HG03460 (cell line): ENCODE data around the gene RNF180.

Source experiments
- ATAC-seq: cut with Tn5 transposase; IDR thresholded peaks from one replicate; pipeline ENCODE4 v1.9.1; 2021; ENCODE audit not compliant: unreplicated experiment

RNF180 gene, protein sequence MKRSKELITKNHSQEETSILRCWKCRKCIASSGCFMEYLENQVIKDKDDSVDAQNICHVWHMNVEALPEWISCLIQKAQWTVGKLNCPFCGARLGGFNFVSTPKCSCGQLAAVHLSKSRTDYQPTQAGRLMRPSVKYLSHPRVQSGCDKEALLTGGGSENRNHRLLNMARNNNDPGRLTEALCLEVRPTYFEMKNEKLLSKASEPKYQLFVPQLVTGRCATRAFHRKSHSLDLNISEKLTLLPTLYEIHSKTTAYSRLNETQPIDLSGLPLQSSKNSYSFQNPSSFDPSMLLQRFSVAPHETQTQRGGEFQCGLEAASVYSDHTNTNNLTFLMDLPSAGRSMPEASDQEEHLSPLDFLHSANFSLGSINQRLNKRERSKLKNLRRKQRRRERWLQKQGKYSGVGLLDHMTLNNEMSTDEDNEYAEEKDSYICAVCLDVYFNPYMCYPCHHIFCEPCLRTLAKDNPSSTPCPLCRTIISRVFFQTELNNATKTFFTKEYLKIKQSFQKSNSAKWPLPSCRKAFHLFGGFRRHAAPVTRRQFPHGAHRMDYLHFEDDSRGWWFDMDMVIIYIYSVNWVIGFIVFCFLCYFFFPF

GRCh38 chr5:64165500-64166200 lies at the start of gene RNF180:
RNF180 (plus strand) TSS chr5:64165843; CDS start chr5:64200808, 34,965 bp downstream.
- ATAC-seq, result peak; percentile 43

DNA sequence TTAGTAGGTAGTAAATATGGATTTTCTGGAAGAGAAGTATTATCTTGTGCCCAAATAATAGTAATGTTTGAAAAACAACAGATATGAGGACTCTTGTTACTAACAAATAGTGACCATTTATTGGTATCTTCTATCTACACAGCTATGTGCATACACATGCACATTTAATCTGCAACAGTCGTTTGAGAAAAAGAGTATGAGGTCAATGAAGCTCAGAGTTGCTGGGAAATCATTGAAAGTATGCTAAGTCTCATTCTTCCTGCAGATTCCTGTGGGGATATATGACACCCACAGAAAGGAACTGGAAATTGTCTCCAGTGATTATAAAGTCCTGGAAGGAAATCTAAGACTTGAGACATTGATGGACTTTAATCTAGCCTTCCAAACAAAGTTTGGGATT lies 40.1 kb upstream of the RNF180 start:
- ATAC-seq, result no peak

DNA sequence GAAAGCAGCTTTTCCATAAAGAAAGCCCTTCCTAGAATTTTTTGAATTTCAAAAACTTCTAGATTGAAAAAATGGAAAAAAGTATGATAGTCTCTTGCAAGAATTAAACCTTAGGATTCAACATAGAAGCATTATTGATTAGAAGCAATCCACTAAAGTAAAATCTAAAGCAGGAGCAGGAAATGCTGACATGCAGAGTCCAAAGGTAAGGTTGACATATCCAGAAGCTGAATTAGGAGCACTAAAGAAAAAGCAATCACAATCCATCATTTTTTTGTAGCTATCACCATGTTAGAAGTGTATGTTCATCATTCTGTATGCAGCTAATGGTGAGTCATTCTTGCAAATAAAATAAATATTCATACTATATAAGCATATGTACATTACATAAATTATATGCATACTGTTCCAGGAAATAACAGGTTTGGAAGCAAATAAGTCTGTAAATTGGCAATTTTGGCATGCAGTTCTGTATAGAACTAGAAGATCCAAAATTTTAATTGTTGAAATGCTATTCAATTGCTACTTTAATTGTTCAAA lies 39.4 kb upstream of the RNF180 start:
- ATAC-seq, result no peak

DNA sequence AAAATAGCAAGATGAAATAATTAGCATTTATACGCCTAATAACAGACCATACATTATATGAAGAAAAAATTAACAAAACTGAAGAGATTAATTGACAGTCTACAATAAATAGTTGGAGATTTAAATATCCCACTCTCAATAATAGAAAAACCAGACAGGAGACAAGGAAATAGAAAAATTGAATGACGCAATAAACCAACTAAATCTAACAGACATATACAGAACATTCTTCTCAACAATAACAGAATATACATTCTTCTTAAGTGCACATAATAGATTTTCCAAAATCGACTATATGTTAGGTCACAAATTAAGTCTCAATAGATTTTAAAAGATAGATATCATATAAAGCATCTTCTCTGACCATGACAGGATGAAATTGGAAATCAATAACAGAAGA lies 25.6 kb upstream of the RNF180 start:
- no peak for ATAC-seq

DNA sequence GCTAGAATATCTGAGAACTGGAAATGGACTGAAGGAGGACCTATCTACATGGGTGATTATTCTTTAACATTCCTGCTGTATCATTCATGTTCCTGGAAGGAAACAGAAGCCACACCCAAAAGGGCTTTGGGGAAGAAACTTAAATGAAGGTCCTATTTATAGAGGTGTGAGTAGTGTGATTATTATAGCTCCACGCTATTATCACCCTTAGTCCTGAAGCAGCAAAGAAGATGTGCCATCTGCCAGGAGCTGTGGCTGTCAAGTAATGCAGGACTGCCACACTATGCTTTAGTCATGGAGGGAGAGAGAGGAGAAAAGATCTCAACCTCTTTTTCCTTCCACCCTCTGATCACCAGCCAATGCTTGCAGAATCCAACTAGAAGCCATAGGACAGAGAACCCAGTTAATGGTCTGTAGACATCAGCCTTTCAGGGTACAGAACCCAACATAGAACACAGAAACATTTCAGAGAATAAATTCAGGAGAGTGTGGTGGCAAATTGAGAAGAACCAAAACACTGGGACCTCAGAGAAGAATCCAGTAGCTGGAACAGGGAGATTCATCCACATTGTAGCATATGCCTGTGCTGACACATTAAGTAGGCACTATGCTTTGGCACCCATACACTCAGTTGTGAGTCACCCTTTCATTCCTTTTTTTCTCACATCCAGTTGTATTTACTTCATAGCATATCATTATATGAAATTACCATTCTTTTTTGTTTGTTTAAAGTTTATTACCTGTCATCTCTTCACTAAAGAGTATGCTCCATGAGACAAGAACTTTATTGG lies 21.0 kb upstream of the RNF180 start:
- ATAC-seq, result no peak

- ATAC-seq, result no peak
Measured at GRCh38 chr5:64145216-64145895, 20.3 kb upstream of the RNF180 start.

DNA sequence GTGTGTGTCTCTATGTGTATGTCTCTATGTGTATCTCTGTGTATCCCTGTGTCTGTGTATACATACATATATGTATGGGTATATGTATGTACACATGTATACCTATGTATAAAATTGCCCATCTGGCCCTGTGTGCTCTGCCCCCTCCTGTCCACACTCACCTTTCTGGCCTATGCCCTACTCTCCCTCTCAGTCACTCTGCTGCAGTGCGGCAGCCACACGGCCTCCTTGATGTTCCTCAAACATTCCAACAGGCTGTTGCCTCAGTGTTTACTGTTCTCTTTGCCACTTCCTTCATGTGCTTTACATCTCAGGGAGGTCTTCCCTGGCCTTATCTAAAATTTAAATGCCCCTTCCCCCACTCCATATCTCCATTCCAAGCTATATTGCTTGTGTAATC lies 18.3 kb upstream of the RNF180 start:
- no peak for ATAC-seq

GRCh38 chr5:64147849-64148441 lies 17.7 kb upstream of the RNF180 start:
- peak; percentile 59 for ATAC-seq

DNA sequence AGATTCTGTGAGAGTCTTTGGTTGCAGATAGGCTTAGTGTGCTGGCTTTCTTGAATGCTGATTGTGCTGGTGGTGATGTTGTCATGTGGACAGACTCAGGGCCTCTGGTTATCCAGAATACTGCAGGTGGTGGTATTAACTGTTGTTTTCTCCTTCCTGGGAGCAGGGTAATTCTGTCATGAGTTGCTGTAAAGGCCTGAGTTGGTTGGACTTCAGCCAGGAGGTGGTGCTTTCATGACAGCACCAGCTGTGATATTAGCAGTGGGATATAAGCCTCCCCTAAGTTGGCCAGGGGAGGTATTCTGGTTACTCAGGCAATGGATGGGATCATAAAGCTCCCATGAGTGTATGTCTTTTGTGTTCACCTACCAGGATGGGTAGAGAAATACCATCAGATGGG lies 16.4 kb upstream of the RNF180 start:
- ATAC-seq, result no peak

DNA sequence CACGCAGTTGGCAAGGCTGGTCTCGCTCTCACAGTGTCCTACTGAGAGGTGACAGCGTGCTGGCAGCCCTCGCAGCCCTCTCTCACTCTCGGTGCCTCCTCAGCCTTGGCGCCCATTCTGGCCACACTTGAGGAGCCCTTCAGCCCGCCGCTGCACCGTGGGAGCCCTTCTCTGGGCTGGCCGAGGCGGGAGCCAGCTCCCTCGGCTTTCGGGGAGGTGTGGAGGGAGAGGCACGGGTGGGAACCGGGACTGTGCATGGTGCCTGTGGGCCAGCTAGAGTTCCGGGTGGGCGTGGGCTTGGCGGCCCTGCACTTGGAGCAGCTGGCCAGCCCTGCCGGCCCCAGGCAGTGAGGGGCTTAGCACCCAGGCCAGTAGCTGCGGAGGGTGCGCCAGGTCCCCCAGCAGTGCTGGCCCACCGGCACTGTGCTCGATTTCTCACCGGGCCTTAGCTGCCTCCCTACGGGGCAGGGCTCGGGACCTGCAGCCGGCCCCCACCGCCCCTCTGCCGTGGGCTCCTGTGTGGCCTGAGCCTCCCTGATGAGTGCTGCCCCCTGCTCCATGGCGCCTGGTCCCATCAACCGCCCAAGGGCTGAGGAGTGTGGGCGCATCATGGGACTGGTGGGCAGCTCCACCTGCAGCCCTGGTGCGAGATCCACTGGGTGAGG lies 15.7 kb upstream of the RNF180 start:
- ATAC-seq, result no peak

- ATAC-seq, result no peak
Measured at GRCh38 chr5:64156261-64156660, 9.4 kb upstream of the RNF180 start.

GRCh38 chr5:64158827-64159226 lies 6.8 kb upstream of the RNF180 start:
- no peak for ATAC-seq

- ATAC-seq, result no peak
Measured at GRCh38 chr5:64160201-64160600, 5.4 kb upstream of the RNF180 start.

GRCh38 chr5:64161420-64161819 lies 4.2 kb upstream of the RNF180 start:
- peak; percentile 54 for ATAC-seq

DNA sequence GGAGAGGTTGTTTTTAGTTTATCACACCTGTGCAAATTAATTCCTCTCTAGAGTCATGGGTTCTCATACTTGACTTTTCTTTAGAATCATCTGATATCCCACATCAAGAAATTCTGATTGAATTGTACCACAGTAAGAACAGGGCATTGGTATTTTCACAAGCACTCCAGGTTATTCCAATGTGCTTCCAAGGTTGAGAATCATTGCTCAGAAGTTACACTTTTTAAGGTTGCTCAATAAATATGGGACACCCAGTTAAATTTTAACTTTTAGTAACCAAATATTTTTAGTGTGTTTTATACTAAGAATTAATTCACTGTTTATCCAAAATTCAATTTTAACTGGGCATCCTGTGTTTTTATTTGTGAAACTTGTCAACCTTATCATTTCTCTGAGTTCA lies 2.5 kb upstream of the RNF180 start:
- ATAC-seq, result no peak

DNA sequence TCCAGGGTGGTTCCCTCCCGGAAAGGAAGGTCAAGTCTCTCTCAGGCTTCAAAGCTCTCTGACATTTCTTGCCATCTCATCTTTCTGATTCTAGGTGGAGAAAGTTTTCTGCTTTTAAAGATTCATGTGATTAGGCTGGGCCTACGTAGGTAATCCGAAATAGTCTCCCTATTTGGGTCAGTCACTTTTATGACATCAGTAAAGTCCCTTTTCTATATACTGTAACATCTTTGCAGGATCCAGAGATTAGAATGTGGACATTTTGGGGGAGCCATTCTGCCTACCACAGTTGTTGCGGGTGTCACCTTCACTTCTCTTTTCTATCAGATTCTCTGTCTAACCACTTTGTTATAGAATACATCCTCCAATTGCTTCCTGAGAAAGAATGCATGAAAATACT lies 1.9 kb upstream of the RNF180 start:
- ATAC-seq, result no peak

- no peak for ATAC-seq
Measured at GRCh38 chr5:64164166-64164565, 1.5 kb upstream of the RNF180 start.

GRCh38 chr5:64165160-64165499 lies 513 bp upstream of the RNF180 start:
- no peak for ATAC-seq

- peak; percentile 9 for ATAC-seq
Measured at GRCh38 chr5:64166201-64166959, 737 bp downstream of the RNF180 start.
